Measurements from ENCODE around the gene AK5. TPM values are rescaled to one million over a fixed set of nuclear protein-coding genes. Genes with fewer than 3 reads are reported as not detected.

AK5 gene
- total RNA-seq, 4 donors from 2014 or later = 0.13 to 0.84 (median 0.47) TPM; not detected in 1

DNA sequence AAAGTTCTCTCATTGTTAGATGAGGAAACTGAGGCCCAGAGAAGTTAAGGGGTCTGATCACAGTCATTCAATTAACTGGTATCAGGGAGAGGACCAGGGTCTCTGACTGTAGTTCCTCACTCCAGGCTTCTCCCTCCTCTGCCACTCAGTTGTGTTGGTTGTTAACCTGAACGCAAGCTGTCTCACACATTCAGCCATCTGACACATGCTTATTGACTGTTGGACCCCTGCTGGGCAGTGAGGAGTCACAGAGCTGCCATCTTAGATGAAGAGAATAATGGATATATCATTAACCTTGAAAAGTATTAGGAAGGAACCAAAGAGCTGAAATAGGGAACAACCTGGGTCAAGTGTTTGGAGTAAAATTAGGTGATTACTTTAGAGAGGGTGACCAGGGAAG, 205.8 kb downstream of the AK5 start:
- TF ChIP-seq, protein P1, sequence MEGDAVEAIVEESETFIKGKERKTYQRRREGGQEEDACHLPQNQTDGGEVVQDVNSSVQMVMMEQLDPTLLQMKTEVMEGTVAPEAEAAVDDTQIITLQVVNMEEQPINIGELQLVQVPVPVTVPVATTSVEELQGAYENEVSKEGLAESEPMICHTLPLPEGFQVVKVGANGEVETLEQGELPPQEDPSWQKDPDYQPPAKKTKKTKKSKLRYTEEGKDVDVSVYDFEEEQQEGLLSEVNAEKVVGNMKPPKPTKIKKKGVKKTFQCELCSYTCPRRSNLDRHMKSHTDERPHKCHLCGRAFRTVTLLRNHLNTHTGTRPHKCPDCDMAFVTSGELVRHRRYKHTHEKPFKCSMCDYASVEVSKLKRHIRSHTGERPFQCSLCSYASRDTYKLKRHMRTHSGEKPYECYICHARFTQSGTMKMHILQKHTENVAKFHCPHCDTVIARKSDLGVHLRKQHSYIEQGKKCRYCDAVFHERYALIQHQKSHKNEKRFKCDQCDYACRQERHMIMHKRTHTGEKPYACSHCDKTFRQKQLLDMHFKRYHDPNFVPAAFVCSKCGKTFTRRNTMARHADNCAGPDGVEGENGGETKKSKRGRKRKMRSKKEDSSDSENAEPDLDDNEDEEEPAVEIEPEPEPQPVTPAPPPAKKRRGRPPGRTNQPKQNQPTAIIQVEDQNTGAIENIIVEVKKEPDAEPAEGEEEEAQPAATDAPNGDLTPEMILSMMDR (IDR thresholded peaks at IDR 0.05) = no peak
- no peak for DNase-seq (ENCODE audit: low spot score)
- no peak for ATAC-seq (ENCODE audit: low FRiP score)

DNA sequence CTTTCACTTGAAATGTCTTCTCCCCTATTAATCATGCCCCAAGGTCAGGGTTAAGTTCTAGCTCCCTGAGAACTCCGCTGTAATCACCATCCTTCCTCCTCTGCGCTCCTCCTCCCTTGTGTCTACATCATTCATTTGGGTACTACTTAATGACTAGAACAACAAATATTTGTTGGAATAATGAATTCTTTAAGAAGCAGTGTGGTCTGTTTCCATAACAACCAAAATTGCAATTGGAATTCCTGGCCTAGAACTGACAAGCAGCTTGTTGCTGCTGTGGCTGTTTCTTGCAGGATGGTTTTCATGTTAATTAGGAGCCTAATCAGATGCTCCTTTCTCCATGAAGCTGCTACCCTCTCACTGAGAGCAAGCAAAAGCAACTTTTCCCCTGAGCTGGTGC, 208.1 kb downstream of the AK5 start:
- TF ChIP-seq, protein P1 (IDR thresholded peaks at IDR 0.05) = no peak
- ATAC-seq (ENCODE audit: low FRiP score) (no peak), DNase-seq (ENCODE audit: low spot score) (no peak)

DNA sequence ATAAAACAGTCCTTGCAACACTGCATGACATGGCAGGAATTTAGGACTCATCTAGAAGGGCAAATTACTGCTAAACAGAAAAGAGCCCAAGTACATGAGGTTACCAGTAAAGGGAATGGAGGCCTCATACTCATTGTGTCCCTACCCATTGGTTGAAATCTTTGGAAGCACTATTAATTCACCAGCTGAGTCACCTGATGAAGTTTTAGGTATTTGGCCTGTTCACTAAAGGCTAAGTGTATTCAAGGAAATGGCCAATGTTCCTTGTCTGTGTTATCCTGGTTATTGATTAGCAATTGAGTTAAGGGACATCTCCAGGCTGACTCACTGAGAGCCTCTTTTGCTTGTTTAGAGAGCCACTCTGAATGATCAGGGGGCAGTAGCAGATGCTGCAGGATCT, 212.2 kb downstream of the AK5 start:
- DNase-seq (ENCODE audit: low spot score) (no peak), ATAC-seq (ENCODE audit: low FRiP score) (no peak)
- TF ChIP-seq, protein P1 (IDR thresholded peaks at IDR 0.05) = no peak

- no peak for ATAC-seq (ENCODE audit: low FRiP score)
- TF ChIP-seq, protein P1 (IDR thresholded peaks at IDR 0.05) = no peak
- no peak for DNase-seq (ENCODE audit: low spot score)
These were observed 217.1 kb downstream of the AK5 start for GRCh38 chr1:77498918-77499317.

- DNase-seq (ENCODE audit: low spot score) (no peak), ATAC-seq (ENCODE audit: low FRiP score) (no peak)
- TF ChIP-seq, protein P1 (IDR thresholded peaks at IDR 0.05) = no peak
These were observed 217.6 kb downstream of the AK5 start for GRCh38 chr1:77499466-77499865.

- TF ChIP-seq, protein P1 (IDR thresholded peaks at IDR 0.05) = no peak
- DNase-seq (ENCODE audit: low spot score) = no peak
- ATAC-seq (ENCODE audit: low FRiP score) = no peak
These were observed 223.2 kb downstream of the AK5 start for GRCh38 chr1:77504986-77505385.

DNA sequence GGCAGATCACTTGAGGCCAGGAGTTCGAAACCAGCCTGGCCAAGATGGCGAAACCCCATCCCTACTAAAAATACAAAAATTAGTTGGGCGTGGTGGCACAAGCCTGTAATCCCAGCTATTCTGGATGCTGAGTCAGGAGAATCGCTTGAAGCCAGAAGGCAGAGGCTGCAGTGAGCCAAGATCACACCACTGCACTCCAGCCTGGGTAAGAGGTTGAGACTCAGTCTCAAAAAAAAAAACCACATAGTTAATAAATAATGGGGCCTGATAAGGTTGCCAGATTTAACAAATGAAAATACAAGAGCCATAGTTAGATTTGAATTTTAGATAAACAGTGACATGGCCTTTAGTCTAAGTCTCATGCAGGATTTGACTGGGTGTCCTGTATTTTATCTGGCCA, 225.0 kb downstream of the AK5 start:
- DNase-seq (ENCODE audit: low spot score) (no peak), ATAC-seq (ENCODE audit: low FRiP score) (no peak)
- TF ChIP-seq, protein P1 (IDR thresholded peaks at IDR 0.05) = no peak
